ENCODE results near the gene MYO9B.
"Not testable (repeated sequence)": the region's sequence is repeated elsewhere in the genome, so short reads cannot be mapped to it uniquely, and the experiment has no call there.

MYO9B gene

GRCh38 chr19:17145546-17146497 lies 70.2 kb downstream of the MYO9B start:
- DNase-seq, result no peak

GRCh38 chr19:17148130-17148529 lies 72.6 kb downstream of the MYO9B start:
- DNase-seq, result no peak

GRCh38 chr19:17149393-17150135 lies 74.0 kb downstream of the MYO9B start:
- no peak for DNase-seq

- no peak for DNase-seq
These were observed 78.4 kb downstream of the MYO9B start for GRCh38 chr19:17153996-17154395.

DNA sequence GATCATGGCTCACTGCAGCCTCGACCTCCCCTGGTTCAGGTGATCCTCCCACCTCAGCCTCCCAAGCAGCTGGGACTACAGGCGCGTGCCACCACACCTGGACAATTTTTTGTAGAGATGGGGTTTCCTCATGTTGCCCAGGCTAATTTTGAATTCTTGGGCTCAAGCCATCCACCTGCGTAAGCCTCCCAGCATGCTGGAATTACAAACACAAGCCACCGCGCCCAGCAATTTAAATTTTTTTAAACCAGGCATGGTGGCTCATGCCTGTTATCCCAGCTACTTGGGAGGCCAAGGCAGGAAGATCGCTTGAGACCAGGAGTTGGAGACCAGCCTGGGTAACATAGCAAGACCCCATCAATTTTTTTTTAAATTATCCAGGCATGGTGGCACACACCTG lies 79.7 kb downstream of the MYO9B start:
- no peak for DNase-seq

GRCh38 chr19:17156296-17156946 lies 80.8 kb downstream of the MYO9B start:
- DNase-seq, result no peak

DNA sequence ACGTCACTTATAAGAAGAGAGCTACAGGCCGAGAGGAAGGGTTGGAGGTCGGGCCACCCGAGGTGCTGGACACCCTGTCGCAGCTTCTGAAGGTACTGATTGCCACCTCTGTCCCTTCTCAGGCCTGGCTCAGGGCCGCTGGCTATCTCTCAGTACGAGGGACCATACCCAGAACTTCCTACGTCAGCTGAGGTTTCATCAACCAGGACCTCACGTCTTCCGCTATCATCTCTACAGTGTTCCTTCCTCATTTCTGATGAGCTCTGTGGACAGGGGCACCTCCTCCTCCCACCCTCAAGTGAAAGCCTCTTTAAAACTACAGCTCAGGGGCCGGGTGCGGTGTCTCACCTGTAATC lies 81.3 kb downstream of the MYO9B start:
- DNase-seq, result no peak

GRCh38 chr19:17158584-17158983 lies 83.0 kb downstream of the MYO9B start:
- DNase-seq, result no peak

DNA sequence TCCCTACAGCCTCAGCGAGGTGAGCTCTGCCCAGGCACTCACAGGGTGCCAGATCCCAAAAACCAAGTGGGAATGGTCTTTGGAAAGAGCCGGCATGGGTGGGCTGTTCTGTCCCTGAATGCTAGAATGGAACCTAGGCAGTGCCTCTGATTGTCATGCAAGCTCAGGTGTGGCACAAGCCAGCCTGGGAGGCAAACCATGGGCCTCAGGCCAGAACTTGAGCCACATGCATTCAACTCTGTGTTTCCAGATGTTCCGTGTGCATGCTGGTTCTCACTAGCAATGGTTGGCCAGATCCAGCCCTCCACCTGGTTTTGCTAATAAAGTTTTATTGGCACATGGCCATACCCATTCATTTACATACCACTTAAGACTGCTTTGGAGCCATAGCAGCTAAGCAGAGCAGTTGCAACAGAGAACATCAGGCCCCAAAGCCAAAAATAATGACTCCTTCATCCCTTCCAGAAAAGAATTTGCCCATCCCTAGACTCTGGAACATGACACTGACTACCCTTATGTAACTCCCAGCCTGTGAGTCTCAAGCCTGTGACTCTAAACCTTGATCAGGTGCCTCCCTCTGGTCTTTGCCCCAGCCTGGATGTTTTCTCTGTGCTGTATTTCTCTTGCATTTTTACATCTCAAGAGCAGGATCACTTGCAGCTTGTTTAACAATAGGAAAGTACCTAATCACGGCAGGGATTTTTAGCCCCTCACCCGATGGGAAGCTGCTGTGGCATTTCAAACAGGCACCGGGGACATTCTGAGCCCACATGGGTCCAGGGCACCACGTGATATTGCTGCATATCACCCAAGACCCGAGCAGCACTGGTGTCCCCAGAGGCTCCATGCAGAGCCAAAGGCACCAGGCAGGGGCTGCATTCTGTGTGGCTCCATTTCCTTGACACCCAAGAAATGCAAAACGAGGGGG lies 84.2 kb downstream of the MYO9B start:
- DNase-seq, result no peak

DNA sequence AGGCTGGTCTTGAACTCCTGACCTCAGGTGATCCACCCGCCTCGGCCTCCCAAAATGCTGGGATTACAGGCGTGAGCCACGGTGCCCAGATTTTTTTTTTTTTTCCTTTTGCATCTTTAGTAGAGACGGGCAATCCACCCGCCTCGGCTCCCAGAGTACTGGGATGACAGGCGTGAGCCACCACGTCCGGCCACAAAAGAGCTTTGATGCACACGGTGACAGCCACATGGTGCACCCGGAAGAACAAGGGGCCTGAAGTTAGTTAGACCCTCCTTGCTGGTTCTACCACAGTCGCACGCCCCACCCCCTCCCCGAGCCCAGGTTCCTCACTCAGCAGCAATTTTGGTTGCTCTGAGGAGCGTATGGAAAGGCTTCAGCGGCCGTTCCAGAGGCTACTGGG lies 85.3 kb downstream of the MYO9B start:
- no peak for DNase-seq

DNA sequence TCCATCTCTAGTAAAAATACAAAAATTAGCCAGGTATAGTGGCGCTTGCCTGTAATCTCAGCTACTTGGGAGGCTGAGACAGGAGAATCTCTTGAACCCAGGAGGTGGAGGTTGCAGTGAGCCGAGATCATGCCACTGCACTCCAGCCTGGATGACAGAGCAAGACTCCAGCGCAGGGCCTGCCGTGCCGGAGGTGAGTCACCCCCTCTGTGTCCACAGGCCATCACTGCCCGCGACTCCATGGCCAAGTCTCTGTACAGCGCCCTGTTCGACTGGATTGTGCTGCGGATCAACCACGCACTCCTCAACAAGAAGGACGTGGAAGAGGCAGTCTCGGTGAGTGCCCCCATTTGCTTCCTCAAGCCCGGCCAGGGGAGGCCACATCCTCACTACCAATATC lies 86.6 kb downstream of the MYO9B start:
- DNase-seq, result not testable (repeated sequence)

DNA sequence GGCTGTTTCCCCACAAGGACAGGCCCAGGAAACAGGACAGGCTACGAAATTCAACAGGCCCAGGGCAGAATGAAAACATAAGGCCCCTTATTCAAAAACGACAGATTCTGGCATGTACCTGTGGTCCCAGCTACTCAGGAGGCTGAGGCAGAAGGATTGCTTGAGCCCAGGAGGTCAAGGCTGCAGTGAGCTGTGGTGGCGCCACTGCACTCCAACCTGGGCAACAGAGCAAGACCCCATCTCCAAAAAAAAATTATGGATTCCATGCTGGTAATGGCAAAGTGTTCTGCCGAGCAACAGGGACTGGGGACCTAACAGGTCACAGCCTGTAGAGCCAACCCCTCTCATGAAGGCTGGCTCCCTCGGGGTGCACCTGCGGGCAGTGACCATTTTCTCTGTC lies 87.0 kb downstream of the MYO9B start:
- no peak for DNase-seq

DNA sequence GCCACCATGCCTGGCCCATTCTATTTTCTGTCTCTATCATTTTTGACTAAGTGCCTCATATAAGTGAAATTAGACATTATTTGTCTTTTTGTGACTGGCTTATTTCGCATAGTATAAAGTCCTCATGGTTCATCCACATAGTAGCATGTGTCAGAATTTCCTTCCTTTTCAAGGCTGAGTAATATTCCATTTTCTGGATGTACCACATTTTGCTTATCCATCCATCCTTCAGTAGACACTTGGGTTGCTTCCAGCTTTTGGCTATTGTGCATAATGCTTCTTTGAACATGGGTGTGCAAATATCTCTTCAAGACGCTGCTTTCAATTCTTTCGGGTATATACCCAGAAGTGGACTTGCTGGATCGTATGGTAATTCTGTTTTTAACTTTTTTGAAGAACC lies 88.1 kb downstream of the MYO9B start:
- DNase-seq, result no peak

- DNase-seq, result no peak
These were observed 89.1 kb downstream of the MYO9B start for GRCh38 chr19:17164639-17165038.

DNA sequence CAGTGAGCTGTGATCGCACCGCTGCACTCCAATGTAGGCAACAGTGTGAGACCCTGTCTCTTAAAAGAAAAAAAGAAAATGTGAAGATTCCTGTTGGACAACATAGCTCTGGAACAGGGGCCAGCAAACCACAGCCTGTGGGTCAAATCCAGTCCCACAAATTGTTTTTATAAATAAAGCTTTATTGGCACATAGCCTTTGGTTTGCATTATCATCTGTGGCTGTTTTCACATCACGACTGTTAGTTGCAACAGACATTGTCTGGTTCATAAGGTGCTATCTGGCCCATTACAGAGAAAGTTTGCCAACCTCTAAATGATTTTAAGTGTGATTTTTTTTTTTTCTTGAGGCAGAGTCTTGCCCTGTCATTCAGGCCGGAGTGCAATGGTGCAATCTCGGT lies 90.1 kb downstream of the MYO9B start:
- DNase-seq, result no peak

DNA sequence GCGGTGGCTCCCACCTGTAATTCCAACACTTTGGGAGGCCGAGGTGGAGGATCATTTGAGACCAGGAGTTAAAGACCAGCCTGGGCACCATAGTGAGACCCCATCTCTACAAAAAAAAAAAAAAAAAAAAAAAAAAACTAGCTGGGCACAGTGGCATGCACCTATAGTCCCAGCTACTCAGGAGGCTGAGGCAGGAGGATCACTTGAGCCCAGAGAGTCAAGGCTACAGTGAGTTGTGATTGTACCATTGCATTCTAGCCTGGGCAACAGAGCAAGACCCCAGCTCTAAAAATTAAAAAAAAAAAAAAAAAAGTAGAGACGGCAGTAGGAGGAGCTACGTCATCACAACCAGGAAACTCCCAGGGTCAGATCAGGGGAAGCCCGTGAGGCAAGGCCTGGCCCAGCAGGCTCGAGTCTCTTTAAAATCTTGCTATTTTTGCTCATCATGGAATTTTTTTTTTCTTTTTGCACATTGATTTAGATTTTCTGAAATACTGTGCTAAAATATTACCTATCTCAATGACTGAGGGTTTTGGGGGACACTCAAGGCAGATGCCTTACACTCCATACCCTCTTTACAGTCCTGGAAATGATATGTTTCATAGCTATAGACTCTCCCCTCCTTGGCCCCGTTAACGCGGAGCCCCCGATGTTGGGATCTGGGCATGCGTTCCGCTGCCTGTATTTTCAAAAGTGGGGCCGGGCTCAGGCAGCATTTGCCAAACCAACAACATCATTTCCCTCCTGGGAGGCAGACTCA lies 95.1 kb downstream of the MYO9B start:
- no peak for DNase-seq

DNA sequence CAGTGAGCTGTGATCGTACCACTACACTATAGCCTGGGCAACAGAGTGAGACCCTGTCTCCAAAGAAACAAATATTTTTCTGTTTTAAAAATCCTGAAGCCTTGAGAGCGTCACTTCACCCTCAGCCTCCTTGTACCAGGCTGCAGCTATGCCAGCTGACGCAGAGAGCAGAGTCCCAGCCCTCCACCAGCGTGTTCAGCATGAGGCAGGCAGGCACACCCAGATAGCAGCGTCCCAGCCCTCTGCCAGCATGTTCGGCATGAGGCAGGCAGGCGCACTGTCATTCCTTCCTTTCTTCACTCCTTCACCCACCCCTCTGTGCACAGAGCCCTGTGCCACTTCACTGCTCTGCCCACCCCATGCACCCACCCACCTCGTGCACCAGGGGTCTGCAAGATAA lies 96.3 kb downstream of the MYO9B start:
- DNase-seq, result no peak

DNA sequence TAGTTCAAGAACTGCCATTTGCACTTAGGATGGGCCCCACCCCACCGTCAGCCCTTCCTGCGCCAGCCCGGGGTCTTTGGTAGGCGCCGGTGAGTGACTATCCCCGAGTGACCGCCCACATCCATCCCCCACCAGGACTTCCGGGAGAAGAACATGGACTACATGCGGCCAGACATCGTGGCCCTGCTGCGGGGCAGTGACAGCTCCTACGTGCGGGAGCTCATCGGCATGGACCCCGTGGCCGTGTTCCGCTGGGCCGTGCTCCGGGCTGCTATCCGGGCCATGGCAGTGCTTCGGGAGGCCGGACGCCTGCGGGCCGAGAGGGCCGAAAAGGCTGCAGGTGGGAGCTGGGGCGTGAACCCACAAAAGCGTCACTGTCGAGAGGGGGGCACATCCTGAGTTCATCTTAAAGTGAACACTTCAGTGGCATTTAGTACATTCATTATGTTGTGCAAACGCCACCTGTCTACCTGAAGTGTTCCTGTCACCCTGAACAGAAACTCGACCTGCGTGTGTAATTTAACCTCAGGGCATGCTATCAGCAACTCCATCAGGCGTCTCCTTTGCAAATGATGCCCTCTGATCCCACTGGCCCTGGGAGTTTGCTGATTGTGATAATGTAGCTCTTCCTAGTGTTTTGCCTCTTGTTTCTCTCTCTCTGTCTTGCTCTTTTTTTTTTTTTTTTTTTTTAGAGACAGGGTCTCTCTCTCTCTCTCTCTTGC lies 97.2 kb downstream of the MYO9B start:
- DNase-seq, result no peak

- no peak for DNase-seq
These were observed 102.7 kb downstream of the MYO9B start for GRCh38 chr19:17178291-17178690.

DNA sequence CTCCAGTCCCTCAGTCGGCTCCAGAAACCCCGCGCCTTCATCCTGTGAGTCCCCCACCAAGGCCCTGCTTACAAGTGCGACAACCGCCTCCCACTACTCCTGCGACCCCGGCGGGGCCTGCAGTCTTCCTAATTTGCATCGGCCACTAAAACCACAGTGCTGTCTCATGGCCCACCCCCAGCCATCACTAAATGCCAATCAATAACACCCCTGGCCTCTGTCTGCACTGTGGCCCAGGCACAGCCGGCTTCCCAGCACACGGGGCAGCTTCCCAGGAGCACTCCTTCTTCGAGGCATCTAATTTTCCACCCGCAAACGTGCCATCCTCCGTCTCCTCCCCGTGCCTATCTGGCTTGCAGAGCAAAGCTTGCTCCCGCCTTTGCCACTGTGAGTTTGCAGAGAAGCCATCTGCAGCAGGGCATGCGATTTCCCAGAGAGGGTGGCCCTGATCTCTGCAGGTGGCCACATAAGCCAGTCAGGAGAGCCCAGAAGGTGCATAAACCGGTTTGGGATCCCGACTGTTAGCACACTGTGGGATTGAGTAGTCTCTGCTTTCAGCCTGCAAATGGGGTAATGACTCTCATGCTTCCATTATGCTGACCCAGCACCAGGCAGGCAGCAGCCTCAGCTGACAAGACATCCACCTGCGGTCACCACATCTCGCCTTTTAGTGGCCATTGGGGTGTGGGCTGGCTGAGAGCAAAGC lies 105.6 kb downstream of the MYO9B start:
- DNase-seq, result no peak
